ENCODE measurements around the gene EDNRA. TPM values are rescaled to one million over a fixed set of nuclear protein-coding genes. Genes with fewer than 3 reads are reported as not detected.

The EDNRA gene
- total RNA-seq, 1 experiment from 2014 or later: not detected

- H3F3A ChIP-seq (ENCODE audit: insufficient read depth, low read depth): no peaks in the 10 kb centered on the region
- peaks cover 6% of the 10 kb centered on the region; the same call in 1 of the 2 replicates for H3K4me1 ChIP-seq (replicated peaks; ENCODE audit: insufficient read depth)
- no peak for DNase-seq
- H4K20me1 ChIP-seq (ENCODE audit: insufficient read depth): no peaks in the 10 kb centered on the region; the same call in 1 of the 2 replicates
- POLR2A ChIA-PET (ENCODE audit: unreplicated experiment): no interaction called here
- H3K9me3 ChIP-seq (ENCODE audit: insufficient read depth, low read depth): no peaks in the 10 kb centered on the region
- no peak overlapping the region for H3K27ac ChIP-seq
- H3K4me2 ChIP-seq: no peak overlapping the region
- H3K4me3 ChIP-seq: no peak overlapping the region
- CTCF ChIA-PET: no interaction called here
- no peaks in the 10 kb centered on the region for H3K36me3 ChIP-seq (ENCODE audit: low read depth)
- no peak overlapping the region for H2AFZ ChIP-seq
- intact Hi-C loops (cut with micrococcal nuclease; ENCODE audit: unreplicated experiment): no loop called here
- no peaks in the 10 kb centered on the region for H3K27me3 ChIP-seq (ENCODE audit: insufficient read depth, low read depth)
- BruUV-seq (replicated peaks): no TSS peak
- H3K9me2 ChIP-seq (ENCODE audit: insufficient read depth): no peaks in the 10 kb centered on the region
- H3K79me2 ChIP-seq (ENCODE audit: low read depth): no peaks in the 10 kb centered on the region
- TF ChIP-seq CTCF (conservative IDR thresholded peaks at IDR 0.05) (no peak), EZH2 (IDR thresholded peaks at IDR 0.05; ENCODE audit: low read depth) (no peak)
Measured at GRCh38 chr4:147493307-147493706, 12.4 kb downstream of the EDNRA start.

GRCh38 chr4:147494301-147494700 is 13.4 kb downstream of the EDNRA start:
- H3K9me2 ChIP-seq (ENCODE audit: insufficient read depth): no peaks in the 10 kb centered on the region

GRCh38 chr4:147496500-147496899 is 15.6 kb downstream of the EDNRA start:
- Histone ChIP-seq H3K36me3 (ENCODE audit: low read depth) (no peaks in the 10 kb centered on the region), H3F3A (ENCODE audit: insufficient read depth, low read depth) (no peaks in the 10 kb centered on the region), H3K9me2 (ENCODE audit: insufficient read depth) (no peaks in the 10 kb centered on the region), H3K9me3 (ENCODE audit: insufficient read depth, low read depth) (no peaks in the 10 kb centered on the region), H3K79me2 (ENCODE audit: low read depth) (no peaks in the 10 kb centered on the region), H3K4me3 (no peak overlapping the region), H2AFZ (no peak overlapping the region), H3K4me2 (no peak overlapping the region), H3K4me1 (replicated peaks; ENCODE audit: insufficient read depth) (peaks cover 10% of the 10 kb centered on the region; the same call in 1 of the 2 replicates), H3K27me3 (ENCODE audit: insufficient read depth, low read depth) (no peaks in the 10 kb centered on the region), H3K27ac (no peak overlapping the region), H4K20me1 (ENCODE audit: insufficient read depth) (no peaks in the 10 kb centered on the region; the same call in 1 of the 2 replicates)
- POLR2A ChIA-PET (ENCODE audit: unreplicated experiment): no interaction called here
- TF ChIP-seq EZH2 (IDR thresholded peaks at IDR 0.05; ENCODE audit: low read depth) (no peak), CTCF (conservative IDR thresholded peaks at IDR 0.05) (no peak)
- no peak for DNase-seq
- CTCF ChIA-PET: no interaction called here
- BruUV-seq (replicated peaks): no TSS peak
- intact Hi-C loops (cut with micrococcal nuclease; ENCODE audit: unreplicated experiment): no loop called here

More at GRCh38 chr4:147494301-147494700, 13.4 kb downstream of the EDNRA start:
- H3K4me1 ChIP-seq (replicated peaks; ENCODE audit: insufficient read depth): peaks cover 10% of the 10 kb centered on the region; the same call in 1 of the 2 replicates
- no peaks in the 10 kb centered on the region for H3K27me3 ChIP-seq (ENCODE audit: insufficient read depth, low read depth)
- H3F3A ChIP-seq (ENCODE audit: insufficient read depth, low read depth): no peaks in the 10 kb centered on the region
- no peaks in the 10 kb centered on the region for H3K9me3 ChIP-seq (ENCODE audit: insufficient read depth, low read depth)
- TF ChIP-seq EZH2 (IDR thresholded peaks at IDR 0.05; ENCODE audit: low read depth) (no peak), CTCF (conservative IDR thresholded peaks at IDR 0.05) (no peak)
- H3K79me2 ChIP-seq (ENCODE audit: low read depth): no peaks in the 10 kb centered on the region
- POLR2A ChIA-PET (ENCODE audit: unreplicated experiment): no interaction called here
- H2AFZ ChIP-seq: no peak overlapping the region
- no TSS peak for BruUV-seq (replicated peaks)
- DNase-seq: no peak
- intact Hi-C loops (cut with micrococcal nuclease; ENCODE audit: unreplicated experiment): no loop called here
- H3K36me3 ChIP-seq (ENCODE audit: low read depth): no peaks in the 10 kb centered on the region
- H4K20me1 ChIP-seq (ENCODE audit: insufficient read depth): no peaks in the 10 kb centered on the region; the same call in 1 of the 2 replicates
- no peak overlapping the region for H3K4me2 ChIP-seq
- no peak overlapping the region for H3K27ac ChIP-seq
- CTCF ChIA-PET: no interaction called here
- H3K4me3 ChIP-seq: no peak overlapping the region
